GM18517 (cell line): ENCODE measurements around the gene COL18A1.

Experiments
- ATAC-seq: cut with Tn5 transposase; IDR thresholded peaks from one replicate; pipeline ENCODE4 v1.9.1; 2021; ENCODE audit warnings: mild to moderate bottlenecking, moderate library complexity; ENCODE audit not compliant: unreplicated experiment

Gene COL18A1

DNA sequence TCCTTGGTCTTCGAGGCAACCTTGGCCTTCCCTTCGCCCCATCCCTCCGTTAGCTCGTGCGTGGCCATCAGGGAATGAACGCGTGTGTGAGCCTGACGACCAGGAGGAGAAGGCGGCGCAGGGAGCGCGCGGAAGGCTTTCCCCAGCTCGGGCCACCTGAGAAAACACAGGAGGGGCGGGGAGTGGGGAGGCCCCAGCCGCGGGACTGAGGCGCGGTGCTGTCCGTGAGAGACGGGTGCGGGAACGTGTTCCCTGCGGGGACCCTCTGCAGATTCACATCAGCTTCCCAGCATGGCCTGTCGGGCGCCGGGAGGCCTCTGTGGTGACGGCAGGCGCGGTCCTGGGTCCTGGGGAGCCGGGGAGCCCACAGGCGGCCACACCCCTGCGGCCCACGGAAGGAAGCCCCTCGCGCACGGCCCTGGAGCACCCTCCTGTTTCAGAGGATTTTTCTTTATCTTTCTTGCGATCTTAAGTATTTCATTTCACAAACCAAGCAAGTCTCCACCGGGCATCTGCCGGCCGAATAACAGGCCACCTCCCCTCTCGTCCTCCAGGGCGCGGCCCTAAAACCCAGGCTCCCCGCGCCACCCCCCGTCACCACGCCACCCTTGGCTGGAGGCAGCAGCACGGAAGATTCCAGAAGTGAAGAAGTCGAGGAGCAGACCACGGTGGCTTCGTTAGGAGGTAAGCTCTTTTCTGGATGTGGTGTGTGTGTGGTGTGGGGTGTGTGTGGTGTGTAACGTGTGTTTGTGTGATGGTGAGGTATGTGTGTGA is 71.0 kb downstream of the COL18A1 start:
- ATAC-seq: no peak

- ATAC-seq: no peak
Observed at GRCh38 chr21:45476582-45476981, 71.6 kb downstream of the COL18A1 start.

GRCh38 chr21:45477176-45478114 is 72.5 kb downstream of the COL18A1 start:
- no peak for ATAC-seq

- no peak for ATAC-seq
Observed at GRCh38 chr21:45478115-45478801, 73.3 kb downstream of the COL18A1 start.

GRCh38 chr21:45478816-45479669 is 74.1 kb downstream of the COL18A1 start:
- no peak for ATAC-seq

- ATAC-seq: no peak
Observed at GRCh38 chr21:45479691-45480675, 75.0 kb downstream of the COL18A1 start.

- no peak for ATAC-seq
Observed at GRCh38 chr21:45480701-45481500, 75.9 kb downstream of the COL18A1 start.

GRCh38 chr21:45481566-45481965 is 76.6 kb downstream of the COL18A1 start:
- ATAC-seq: no peak

DNA sequence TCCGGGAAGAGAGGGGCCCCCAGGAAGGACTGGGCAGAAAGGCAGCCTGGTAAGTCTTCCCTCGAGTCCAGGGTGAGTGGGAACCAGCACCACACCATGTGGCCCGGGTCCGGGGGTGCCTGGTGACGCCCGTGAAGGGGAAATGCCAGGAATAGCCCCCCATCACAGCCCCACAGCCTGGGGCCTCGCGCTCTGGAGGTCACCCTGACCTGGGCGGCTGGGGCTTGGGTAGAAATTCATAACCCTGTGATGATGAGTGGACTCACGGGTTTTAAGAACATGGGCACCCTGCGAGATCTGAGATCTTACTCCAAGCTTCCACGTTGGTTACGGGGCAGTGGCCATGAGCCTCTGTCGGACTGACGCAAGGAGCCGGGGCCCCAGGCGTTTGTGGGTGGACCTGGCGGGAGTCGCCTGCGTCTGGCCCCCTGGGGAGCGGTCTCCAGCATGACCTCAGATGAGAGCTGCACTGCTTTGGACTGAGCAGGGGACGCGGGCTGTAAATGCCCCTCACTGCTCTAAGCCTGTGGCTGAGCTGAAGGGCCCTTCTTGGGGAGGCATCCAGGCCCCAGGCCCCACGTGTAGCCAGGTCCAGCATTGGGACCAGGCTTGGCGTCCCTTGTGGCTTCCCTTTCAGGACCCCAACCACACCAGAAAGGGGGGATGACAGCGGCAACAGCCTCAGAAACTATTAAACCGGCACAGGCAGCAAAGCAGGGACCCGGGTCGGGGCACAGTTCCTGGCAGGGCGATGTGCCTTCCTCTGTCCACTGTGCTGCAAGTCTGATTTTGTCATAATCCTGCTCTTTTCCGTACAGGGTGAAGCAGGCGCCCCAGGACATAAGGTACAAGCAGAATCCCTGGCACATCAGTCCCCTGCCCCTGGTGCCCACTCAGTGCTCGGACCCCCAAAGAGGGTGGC is 77.3 kb downstream of the COL18A1 start:
- ATAC-seq: no peak

DNA sequence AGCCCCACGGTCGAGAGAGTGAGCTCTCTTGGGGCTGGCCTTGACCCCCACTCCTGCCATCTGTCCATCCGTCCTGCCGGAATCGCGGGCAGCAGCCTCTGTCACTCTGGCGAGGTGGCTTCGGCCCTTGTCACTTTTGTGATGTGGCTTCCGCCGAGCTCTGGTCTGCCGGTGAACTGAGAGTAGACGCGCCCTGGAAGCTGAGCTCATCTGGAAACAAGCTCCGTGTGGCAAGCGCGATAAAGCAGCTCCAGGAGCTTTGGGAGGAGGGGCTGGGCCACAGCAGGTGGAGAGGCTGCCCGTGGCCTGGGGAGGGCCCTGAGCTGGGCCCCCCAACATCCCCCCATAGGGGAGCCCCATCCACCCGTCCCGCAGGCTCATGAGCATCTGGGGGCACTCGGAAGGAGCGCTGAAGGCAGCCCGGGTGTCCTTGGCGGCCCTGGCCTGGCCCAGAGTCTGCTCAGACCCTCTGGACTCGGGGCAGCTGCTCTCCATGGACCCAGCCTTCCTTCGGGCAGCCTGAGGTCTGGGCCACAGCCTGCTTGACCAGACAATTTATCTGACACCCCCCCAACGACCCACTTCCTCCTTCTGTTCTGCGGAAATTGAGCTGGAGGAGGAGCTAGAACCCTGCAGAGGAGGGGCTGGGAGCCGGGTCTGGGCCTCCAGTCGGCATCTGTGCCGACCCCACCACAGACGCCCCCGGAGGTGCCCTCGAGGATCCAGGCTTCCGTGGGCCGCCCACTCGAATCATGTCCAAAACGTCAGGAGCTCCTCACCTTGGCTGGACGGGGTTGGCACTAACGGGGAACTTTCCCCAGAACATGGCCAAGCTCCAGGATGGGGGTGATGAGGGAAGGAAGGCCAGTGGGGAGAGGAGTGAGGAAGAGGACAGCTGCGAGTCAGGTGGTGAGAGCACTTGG is 78.2 kb downstream of the COL18A1 start:
- no peak for ATAC-seq

DNA sequence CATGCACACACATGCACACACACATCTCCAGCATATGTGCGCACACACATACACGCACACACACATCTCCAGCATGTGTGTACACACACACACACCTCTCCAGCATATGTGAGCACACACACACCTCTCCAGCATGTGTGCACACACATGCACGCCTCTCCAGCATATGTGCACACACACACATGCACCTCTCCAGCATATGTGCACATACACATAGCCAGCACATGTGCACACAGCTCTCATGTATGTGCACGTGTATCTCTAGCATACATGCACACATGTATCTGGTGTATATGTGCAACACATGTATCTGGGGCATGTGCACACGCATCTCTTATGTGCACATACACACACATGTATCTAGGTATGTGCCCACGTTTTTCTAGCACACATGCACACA is 79.4 kb downstream of the COL18A1 start:
- ATAC-seq: no peak

GRCh38 chr21:45485686-45486442 is 80.9 kb downstream of the COL18A1 start:
- ATAC-seq: no peak

DNA sequence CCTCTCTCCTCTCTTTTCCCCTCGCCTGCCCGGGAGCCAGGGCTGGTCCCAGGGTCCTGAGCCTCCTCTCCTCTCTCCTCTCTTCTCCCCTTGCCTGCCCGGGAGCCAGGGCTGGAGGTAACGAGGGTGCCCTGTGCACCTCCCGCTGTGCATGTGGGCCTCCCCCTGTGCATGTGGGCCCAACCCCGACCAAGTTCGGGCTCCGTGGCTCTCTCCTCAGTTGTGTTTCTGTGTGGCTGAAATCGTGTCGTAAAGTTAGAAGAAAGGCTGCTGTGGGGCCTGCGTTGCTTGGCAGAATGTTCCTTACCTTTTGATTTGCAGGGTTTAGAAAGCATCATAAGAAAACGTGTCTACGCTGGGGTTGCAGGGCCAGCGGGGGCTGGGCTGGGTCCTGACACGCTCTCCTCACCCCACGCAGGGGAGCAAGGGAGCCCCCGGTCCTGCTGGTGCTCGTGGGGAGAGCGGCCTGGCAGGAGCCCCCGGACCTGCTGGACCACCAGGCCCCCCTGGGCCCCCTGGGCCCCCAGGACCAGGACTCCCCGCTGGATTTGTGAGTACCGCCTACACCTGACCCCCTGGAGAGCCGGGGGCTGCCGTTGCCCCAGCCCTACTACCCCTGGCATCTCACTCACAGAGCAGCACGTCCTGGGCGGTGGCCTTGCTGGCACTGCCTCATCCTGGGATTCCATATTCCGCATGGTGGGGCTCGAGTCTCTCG is 81.6 kb downstream of the COL18A1 start:
- ATAC-seq: no peak

GRCh38 chr21:45487161-45487806 is 82.3 kb downstream of the COL18A1 start:
- no peak for ATAC-seq
